Loucy (cell line): ENCODE measurements around the gene HNRNPH2.
A peak's percentile ranks its signal among the peaks of the same experiment; 100 is the strongest.

Experiments
- H2AFZ ChIP-seq: fragments of 200-600 bp; sonication (generic); 2 replicates; pipeline ENCODE4 v1.6.0; 2016; ENCODE audit warnings: antibody characterized with exemption, mild to moderate bottlenecking, low read length, moderate library complexity
- H3F3A ChIP-seq: fragments of 200-600 bp; 2 replicates; pipeline ENCODE4 v1.6.0; 2016; ENCODE audit warnings: antibody characterized with exemption, low read depth, mild to moderate bottlenecking
- H3K27me3 ChIP-seq: fragments of 200-600 bp; sonication (generic); 2 replicates; pipeline ENCODE4 v1.6.1; 2014; ENCODE audit warnings: low read length, mild to moderate bottlenecking; ENCODE audit not compliant: insufficient read depth, poor library complexity, severe bottlenecking
- H3K36me3 ChIP-seq: fragments of 200-600 bp; sonication (generic); 2 replicates; pipeline ENCODE4 v1.6.1; 2016; ENCODE audit warnings: low read length; ENCODE audit not compliant: insufficient read depth
- H3K4me1 ChIP-seq: fragments of 200-600 bp; sonication (generic); 2 replicates; pipeline ENCODE4 v1.5.1; 2014; ENCODE audit warnings: low read length, mild to moderate bottlenecking; ENCODE audit not compliant: insufficient read depth, poor library complexity, severe bottlenecking
- H3K4me2 ChIP-seq: fragments of 200-600 bp; sonication (generic); 2 replicates; pipeline ENCODE4 v1.6.0; 2014; ENCODE audit warnings: antibody characterized with exemption, low read length, low read depth, mild to moderate bottlenecking; ENCODE audit not compliant: poor library complexity, severe bottlenecking
- H3K4me3 ChIP-seq: fragments of 200-600 bp; sonication (generic); 2 replicates; pipeline ENCODE4 v1.5.1; 2014; ENCODE audit warnings: low read length, mild to moderate bottlenecking, mixed read lengths; ENCODE audit not compliant: poor library complexity, severe bottlenecking
- H3K79me2 ChIP-seq: fragments of 200-600 bp; sonication (generic); 2 replicates; pipeline ENCODE4 v1.6.1; 2014; ENCODE audit warnings: low read length; ENCODE audit not compliant: insufficient read depth
- H3K9ac ChIP-seq: fragments of 200-600 bp; sonication (generic); 2 replicates; pipeline ENCODE4 v1.6.0; 2014; ENCODE audit warnings: mild to moderate bottlenecking, low read depth, low read length, moderate library complexity; ENCODE audit not compliant: poor library complexity, severe bottlenecking
- H3K9me2 ChIP-seq: fragments of 200-600 bp; sonication (generic); replicated peaks from 2 replicates; pipeline ENCODE4 v1.6.1; 2016; ENCODE audit warnings: low read depth, low read length, mixed read lengths
- H3K9me3 ChIP-seq: fragments of 200-600 bp; sonication (generic); 2 replicates; pipeline ENCODE4 v1.6.1; 2014; ENCODE audit warnings: mild to moderate bottlenecking, antibody characterized with exemption, low read length, low read depth; ENCODE audit not compliant: insufficient read depth
- H4K20me1 ChIP-seq: fragments of 200-600 bp; sonication (generic); 2 replicates; pipeline ENCODE4 v1.6.0; 2014; ENCODE audit warnings: antibody characterized with exemption, low read length, mild to moderate bottlenecking; ENCODE audit not compliant: insufficient read depth, poor library complexity, severe bottlenecking
- EZH2phosphoT487 ChIP-seq: fragments of 200-600 bp; IDR thresholded peaks from 2 replicates; pipeline ENCODE4 v1.6.1; 2018; ENCODE audit warnings: antibody characterized with exemption, mild to moderate bottlenecking, moderate library complexity, borderline replicate concordance
- TF ChIP-seq, protein P1 (sequence below): fragments of 200-600 bp; sonication (generic); conservative IDR thresholded peaks from 2 replicates; pipeline ENCODE4 v1.5.1; 2014; ENCODE audit warnings: mild to moderate bottlenecking, antibody characterized with exemption, low read length

The HNRNPH2 gene

DNA sequence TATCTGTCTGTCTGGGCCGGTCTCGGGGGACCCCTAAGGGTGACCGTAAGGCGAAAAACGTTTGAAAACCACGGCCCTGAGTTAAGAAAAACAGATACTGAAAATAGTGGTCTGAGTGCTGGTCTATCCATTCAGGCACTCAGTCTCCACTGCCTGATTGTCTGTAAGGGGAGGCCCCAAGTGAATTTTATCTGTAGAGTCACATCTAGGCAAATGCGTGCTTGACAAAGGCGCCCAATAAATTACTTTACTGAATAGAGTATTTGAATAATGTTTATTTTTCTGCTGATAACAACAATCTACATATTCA, 465 bp downstream of the HNRNPH2 start:
- Histone ChIP-seq H3F3A (no peaks in the 10 kb centered on the region), H3K9me3 (no peaks in the 10 kb centered on the region), H3K9me2 (no peaks in the 10 kb centered on the region), H3K79me2 (peaks cover 64% of the 10 kb centered on the region), H3K27me3 (no peaks in the 10 kb centered on the region), H3K36me3 (peaks cover 13% of the 10 kb centered on the region; the same call in 1 of the 2 replicates), H4K20me1 (peaks cover 16% of the 10 kb centered on the region), H3K4me2 (peak overlapping the region; percentile 81), H3K4me1 (peaks cover 6% of the 10 kb centered on the region), H3K9ac (peak overlapping the region; percentile 86), H2AFZ (peak overlapping the region; percentile 46), H3K4me3 (peak overlapping the region; percentile 95)
- TF ChIP-seq, protein P1, sequence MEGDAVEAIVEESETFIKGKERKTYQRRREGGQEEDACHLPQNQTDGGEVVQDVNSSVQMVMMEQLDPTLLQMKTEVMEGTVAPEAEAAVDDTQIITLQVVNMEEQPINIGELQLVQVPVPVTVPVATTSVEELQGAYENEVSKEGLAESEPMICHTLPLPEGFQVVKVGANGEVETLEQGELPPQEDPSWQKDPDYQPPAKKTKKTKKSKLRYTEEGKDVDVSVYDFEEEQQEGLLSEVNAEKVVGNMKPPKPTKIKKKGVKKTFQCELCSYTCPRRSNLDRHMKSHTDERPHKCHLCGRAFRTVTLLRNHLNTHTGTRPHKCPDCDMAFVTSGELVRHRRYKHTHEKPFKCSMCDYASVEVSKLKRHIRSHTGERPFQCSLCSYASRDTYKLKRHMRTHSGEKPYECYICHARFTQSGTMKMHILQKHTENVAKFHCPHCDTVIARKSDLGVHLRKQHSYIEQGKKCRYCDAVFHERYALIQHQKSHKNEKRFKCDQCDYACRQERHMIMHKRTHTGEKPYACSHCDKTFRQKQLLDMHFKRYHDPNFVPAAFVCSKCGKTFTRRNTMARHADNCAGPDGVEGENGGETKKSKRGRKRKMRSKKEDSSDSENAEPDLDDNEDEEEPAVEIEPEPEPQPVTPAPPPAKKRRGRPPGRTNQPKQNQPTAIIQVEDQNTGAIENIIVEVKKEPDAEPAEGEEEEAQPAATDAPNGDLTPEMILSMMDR, result no peak
- no peak for TF ChIP-seq EZH2phosphoT487

DNA sequence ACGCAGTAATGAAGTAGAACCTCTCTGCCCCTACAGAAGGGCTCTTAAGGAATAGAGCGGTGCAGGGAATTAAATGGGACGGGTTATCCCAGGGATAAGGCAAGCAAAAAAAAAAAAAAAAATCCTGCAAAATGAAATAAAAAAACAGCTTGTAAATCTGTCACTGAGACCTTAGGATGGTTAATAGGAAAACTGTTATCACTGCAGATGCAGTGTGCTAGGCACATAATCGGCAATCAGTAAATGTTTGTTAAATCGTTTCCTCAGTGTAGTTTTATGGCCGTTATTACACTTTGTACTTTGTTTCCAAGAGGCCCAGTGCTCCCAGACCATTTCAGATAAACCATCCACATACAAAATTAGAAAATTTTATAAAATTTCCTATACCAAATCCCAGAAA, 1.0 kb downstream of the HNRNPH2 start:
- H3K4me3 ChIP-seq, result peak overlapping the region; percentile 95
- H3K9me3 ChIP-seq, result no peaks in the 10 kb centered on the region
- TF ChIP-seq, protein P1, result no peak
- no peak for TF ChIP-seq EZH2phosphoT487
- peaks cover 6% of the 10 kb centered on the region for H3K4me1 ChIP-seq
- peaks cover 13% of the 10 kb centered on the region; the same call in 1 of the 2 replicates for H3K36me3 ChIP-seq
- no peaks in the 10 kb centered on the region for H3K9me2 ChIP-seq
- no peak overlapping the region for H2AFZ ChIP-seq
- H3K9ac ChIP-seq, result peak overlapping the region; percentile 86
- H3K27me3 ChIP-seq, result no peaks in the 10 kb centered on the region
- H3F3A ChIP-seq, result no peaks in the 10 kb centered on the region
- H3K4me2 ChIP-seq, result peak overlapping the region; percentile 81
- peaks cover 16% of the 10 kb centered on the region for H4K20me1 ChIP-seq
- peaks cover 64% of the 10 kb centered on the region for H3K79me2 ChIP-seq

DNA sequence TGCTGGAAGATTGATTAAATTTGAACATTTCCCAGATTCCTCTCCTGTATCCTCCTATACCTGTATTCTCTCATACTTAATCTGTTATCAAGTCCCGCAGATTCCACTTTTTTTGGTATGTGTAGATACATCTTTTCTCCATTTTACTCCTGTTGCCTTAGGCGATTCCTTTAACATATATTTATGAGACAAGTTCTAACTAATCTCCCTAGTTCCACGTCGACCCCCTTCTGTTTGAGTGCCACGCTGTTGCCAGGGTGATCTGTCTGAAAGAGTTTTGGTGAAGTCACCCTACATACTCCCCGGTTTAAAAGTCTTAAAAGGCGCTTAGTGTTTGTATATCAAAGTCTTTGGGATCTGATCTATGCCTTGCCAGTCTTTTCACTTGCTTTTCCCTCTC, 2.4 kb downstream of the HNRNPH2 start:
- peaks cover 6% of the 10 kb centered on the region for H3K4me1 ChIP-seq
- H3F3A ChIP-seq, result no peaks in the 10 kb centered on the region
- H3K4me2 ChIP-seq, result peak overlapping the region; percentile 81
- no peaks in the 10 kb centered on the region for H3K9me3 ChIP-seq
- H3K36me3 ChIP-seq, result peaks cover 13% of the 10 kb centered on the region; the same call in 1 of the 2 replicates
- peaks cover 63% of the 10 kb centered on the region for H3K79me2 ChIP-seq
- no peaks in the 10 kb centered on the region for H3K9me2 ChIP-seq
- H3K27me3 ChIP-seq, result no peaks in the 10 kb centered on the region
- no peak overlapping the region for H2AFZ ChIP-seq
- H4K20me1 ChIP-seq, result peaks cover 16% of the 10 kb centered on the region
- H3K4me3 ChIP-seq, result peak overlapping the region; percentile 95
- peak overlapping the region; percentile 86 for H3K9ac ChIP-seq
- TF ChIP-seq, protein P1, result no peak
- no peak for TF ChIP-seq EZH2phosphoT487
